HL-60 (cell line): ENCODE results near the gene GRK5.
"Not testable (repeated sequence)": the region's sequence is repeated elsewhere in the genome, so short reads cannot be mapped to it uniquely, and the experiment has no call there.

Experiments used
- DNase-seq, 2 experiments: peaks; one replicate each; pipeline ENCODE4 v3.0.0-alpha.2; 2010 to 2020; ENCODE audit warnings: low read depth in 1 of 2, low spot score in 1 of 2
- H3K27ac ChIP-seq: fragments of 250-450 bp; sonication (Bioruptor Pico); replicated peaks from 2 replicates; pipeline ENCODE4 v1.5.1; 2020; ENCODE audit warnings: mild to moderate bottlenecking, moderate library complexity
- H3K27me3 ChIP-seq: fragments of 250-450 bp; sonication (Bioruptor Pico); 2 replicates; pipeline ENCODE4 v1.5.1; 2021; ENCODE audit warnings: mild to moderate bottlenecking, moderate library complexity; ENCODE audit not compliant: insufficient read depth, poor library complexity, severe bottlenecking
- H3K4me3 ChIP-seq: replicated peaks from 2 replicates; pipeline ENCODE4 v1.5.1; 2011; ENCODE audit warnings: mild to moderate bottlenecking, control low read depth, low read length; ENCODE audit not compliant: insufficient read depth
- CTCF ChIP-seq: IDR thresholded peaks from one replicate; pipeline ENCODE4 v1.5.1; 2011; ENCODE audit warnings: low read length, control low read depth, inconsistent platforms; ENCODE audit not compliant: insufficient read depth
- GABPA ChIP-seq: IDR thresholded peaks from 2 replicates; pipeline ENCODE4 v1.6.1; 2012; ENCODE audit warnings: low read depth
- POLR2AphosphoS5 ChIP-seq: IDR thresholded peaks from 2 replicates; pipeline ENCODE4 v1.6.1; 2012; ENCODE audit warnings: low read depth
- REST ChIP-seq: IDR thresholded peaks from 2 replicates; pipeline ENCODE4 v1.6.1; 2012; ENCODE audit warnings: low read depth; ENCODE audit not compliant: insufficient replicate concordance
- SPI1 ChIP-seq: IDR thresholded peaks from 2 replicates; pipeline ENCODE4 v1.6.1; 2012; ENCODE audit warnings: low read depth, mild to moderate bottlenecking, borderline replicate concordance

Gene GRK5

DNA sequence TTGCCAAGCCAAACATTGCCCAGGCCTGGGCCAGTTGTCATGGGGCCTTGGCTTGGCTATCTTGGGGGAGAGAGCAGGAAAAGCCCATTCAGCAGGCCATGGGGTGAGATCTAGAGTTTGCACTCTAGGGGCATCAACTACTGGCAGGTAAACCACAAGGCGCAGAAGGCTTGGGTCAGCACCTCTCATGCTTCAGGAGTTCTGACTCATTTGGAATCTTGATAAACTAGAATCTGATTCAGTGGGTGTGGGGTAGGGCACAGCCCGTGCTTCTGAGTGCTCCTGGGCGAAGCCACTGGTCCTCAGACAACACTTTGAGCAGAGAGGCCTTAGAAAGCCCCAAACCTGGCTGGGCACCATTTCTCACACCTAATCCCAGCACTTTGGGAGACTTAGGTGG, 254.0 kb downstream of the GRK5 start:
- H3K4me3 ChIP-seq, result no peak overlapping the region
- DNase-seq, result no peak
- no peaks in the 10 kb centered on the region for H3K27me3 ChIP-seq
- H3K27ac ChIP-seq, result no peak overlapping the region
- TF ChIP-seq GABPA (no peak), REST (no peak), POLR2AphosphoS5 (no peak), SPI1 (no peak), CTCF (no peak)

GRCh38 chr10:119461923-119462322, 254.6 kb downstream of the GRK5 start:
- TF ChIP-seq SPI1 (no peak), POLR2AphosphoS5 (no peak), GABPA (no peak), CTCF (no peak), REST (no peak)
- Histone ChIP-seq H3K4me3 (no peak overlapping the region), H3K27me3 (no peaks in the 10 kb centered on the region), H3K27ac (no peak overlapping the region)
- no peak for DNase-seq

GRCh38 chr10:119462773-119463172, 255.4 kb downstream of the GRK5 start:
- TF ChIP-seq SPI1, result no peak
- no peak for TF ChIP-seq CTCF
- no peak for TF ChIP-seq POLR2AphosphoS5
- DNase-seq, result no peak
- no peak overlapping the region for H3K27ac ChIP-seq

GRCh38 chr10:119463195-119463594, 255.8 kb downstream of the GRK5 start:
- DNase-seq, H3K27ac ChIP-seq, H3K27me3 ChIP-seq, H3K4me3 ChIP-seq: not testable (repeated sequence)

More at GRCh38 chr10:119462773-119463172, 255.4 kb downstream of the GRK5 start:
- H3K4me3 ChIP-seq, result no peak overlapping the region
- no peaks in the 10 kb centered on the region for H3K27me3 ChIP-seq
